Limb (tissue), 2 donors: ENCODE data around the gene TM9SF4.
"Not testable (repeated sequence)": the region's sequence is repeated elsewhere in the genome, so short reads cannot be mapped to it uniquely, and the experiment has no call there.

ENCODE experiments used
- DNase-seq, 2 donors: peaks; one replicate each; pipeline ENCODE4 v3.0.0-alpha.2; 2016; ENCODE audit errors: extremely low spot score in 2 of 2

TM9SF4 gene

DNA sequence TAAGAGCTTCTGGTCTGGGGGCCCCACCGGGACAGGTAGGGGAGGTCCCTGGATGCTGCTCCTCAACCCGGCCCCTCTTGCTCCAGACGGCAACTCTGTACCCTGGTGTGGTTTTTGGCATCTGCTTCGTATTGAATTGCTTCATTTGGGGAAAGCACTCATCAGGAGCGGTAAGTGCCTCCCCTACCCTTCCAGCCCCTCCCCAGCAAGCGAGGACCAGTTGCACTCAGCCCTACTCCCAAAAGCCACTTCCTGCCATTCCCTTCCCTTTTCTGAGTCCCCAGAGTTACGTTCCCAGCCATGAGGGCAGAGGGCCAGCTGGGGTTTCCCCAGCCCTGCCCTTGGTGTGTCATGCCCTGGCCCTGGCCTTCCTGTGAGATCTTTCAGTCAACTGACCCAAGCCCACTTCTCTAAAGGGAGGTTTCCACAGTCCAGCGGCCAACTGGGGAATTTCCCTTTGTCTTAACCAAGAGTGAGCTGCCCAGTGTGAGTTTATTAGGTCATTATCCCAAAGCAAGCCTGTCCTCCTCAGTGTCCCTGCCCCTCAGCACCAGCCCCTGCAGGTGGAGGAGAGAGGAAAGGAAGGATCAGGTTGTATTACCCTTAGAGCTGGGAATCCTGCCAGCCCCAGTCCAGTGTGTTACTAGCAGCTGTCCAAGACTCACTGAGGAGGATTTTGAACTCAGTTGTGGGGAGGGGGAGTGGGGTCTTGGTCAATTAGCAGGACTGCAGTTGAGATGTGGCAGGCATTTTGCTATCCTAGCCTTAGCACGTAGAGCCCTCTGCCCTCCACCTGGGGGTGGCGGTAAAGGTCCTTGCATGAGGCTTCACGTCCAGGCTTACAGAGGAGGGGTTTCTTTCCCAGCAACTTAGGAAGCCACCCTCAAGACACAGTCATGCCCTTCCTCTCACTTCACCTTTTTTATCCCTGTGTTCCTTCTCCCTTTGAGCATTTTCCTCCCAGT is 45.8 kb downstream of the TM9SF4 start:
- peak; percentile 28 to 62 for DNase-seq

DNA sequence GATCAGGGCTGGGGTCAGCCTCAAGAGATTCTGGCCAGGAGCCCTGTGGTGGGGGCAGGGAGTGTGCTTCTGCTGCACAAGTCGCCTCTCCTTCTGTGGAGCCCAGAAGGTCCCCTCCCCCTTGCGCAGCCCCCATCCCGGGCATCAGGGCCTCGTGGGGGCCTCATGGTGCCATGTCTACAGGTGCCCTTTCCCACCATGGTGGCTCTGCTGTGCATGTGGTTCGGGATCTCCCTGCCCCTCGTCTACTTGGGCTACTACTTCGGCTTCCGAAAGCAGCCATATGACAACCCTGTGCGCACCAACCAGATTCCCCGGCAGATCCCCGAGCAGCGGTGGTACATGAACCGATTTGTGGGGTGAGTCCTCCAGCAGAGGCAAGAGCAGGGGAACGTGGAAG is 48.1 kb downstream of the TM9SF4 start:
- DNase-seq = no peak

DNA sequence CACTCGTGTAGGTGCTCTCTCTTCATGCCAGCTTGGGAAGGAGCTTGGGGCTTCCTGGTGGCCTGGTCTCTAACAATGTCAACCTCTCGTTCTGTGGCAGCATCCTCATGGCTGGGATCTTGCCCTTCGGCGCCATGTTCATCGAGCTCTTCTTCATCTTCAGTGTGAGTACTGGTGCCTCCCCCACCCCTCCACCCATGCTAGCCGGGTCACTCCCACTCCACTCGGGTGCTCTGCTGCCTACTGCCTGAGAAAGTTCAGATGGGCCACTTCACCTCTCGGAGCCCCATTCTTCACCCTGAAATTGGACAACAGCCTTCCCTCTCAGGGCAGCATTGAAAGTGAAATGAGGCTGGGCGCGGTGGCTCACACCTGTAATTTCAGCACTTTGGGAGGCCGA is 48.8 kb downstream of the TM9SF4 start:
- DNase-seq = no peak

DNA sequence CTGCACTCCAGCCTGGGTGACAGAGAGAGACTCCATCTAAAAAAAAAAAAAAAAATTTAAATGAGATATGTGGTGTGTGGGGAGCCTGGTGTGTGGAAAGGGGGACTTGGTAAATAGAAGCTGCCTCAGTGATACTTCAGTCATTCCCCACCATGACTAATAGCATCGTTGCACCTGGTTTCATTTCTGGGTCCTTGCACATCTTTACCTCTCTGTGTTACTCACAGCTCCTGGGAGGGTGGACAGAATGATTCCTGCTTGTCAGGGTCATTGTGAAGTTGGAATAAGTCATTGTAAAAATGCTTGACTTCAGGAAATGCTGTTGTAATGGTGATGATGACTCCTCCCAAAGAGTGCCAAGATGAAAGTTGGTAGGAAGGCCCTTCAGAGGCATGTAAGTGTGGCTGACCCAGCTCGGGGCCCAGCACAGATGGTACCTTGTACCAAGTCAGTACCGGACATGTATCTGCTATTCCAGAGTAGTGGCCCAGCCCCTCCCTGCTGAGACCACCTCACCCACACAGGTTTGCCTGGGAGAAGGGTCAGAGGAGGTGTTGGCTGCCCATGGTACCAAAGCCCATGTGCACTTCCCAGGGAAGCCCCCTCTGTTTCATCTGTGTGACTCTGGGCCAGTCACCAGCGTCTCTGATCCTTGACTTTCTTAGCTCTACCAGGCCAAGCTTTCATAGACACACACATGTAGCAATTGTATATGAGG is 49.6 kb downstream of the TM9SF4 start:
- DNase-seq = no peak

DNA sequence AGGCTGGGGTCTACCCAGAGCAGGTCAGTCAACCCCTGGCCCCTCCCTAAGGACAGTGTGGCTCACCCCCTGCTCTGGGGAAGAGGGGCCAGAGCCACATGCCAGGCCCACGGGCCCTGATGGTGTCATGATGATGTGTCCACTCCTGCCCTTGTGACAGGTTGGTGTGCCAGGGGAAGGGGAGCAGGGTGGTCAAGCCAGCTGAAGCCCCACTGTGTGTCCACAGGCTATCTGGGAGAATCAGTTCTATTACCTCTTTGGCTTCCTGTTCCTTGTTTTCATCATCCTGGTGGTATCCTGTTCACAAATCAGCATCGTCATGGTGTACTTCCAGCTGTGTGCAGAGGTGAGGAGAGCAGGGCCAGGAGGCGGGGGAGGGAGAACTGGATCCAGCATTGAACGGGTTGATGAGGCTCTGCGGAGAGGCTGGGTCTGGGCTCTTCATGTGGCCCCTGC is 50.3 kb downstream of the TM9SF4 start:
- DNase-seq = no peak

DNA sequence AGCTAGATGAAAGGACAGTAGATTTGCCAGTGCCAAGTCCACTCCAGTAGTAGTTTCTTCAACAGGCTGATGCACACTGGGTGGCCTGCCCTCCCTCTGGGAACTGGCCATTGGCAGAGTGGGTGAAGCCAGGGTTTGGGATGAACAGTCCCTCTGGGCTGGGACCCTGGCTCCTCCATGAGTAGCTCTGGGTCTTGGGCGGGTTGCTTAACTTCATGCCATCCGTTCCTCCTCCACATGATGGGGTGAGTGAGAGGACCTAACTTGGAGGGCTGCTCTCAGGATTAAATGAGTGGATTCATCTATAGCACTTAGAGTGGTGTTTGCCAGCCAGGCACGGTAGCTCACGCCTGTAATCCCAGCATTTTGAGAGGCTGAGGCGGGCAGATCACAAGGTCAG is 50.8 kb downstream of the TM9SF4 start:
- DNase-seq = no peak

DNA sequence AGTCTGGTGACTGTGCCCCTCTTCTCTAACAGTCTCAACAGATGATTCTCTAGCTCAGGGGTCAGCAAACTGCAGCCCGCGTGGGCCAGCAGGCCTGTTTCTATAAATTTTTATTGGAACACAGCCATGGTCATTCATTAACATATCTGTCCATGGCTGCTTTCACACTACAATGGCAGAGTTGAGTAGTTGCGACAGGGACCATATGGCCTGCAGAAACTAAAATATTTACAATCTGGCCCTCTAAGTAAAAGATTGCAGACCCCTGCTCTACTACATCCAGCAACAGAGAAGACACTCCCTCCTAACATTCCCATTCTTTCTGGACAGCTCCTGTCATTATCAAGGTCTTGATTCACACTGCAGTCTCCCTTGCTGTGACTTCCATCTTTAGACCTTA is 52.8 kb downstream of the TM9SF4 start:
- DNase-seq = no peak

DNA sequence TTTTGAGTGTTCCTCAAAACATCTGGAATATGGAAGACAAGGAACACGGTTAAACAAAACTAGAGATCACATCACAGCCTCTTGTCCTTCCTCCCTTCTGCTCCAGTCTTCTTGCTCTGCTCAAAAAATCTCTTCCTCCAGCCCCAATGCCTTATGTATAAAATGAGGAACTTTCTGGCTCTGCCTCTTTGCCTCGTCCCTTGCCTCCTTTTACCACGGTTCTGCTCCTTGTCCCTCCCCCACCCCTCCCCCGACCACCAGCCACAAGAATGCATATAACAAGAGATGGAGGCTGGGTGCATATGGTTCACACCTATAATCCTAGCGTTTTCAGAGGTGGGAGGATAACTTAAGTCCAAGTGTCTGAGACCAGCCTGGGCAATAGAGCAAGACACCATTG is 54.4 kb downstream of the TM9SF4 start:
- DNase-seq = no peak

DNA sequence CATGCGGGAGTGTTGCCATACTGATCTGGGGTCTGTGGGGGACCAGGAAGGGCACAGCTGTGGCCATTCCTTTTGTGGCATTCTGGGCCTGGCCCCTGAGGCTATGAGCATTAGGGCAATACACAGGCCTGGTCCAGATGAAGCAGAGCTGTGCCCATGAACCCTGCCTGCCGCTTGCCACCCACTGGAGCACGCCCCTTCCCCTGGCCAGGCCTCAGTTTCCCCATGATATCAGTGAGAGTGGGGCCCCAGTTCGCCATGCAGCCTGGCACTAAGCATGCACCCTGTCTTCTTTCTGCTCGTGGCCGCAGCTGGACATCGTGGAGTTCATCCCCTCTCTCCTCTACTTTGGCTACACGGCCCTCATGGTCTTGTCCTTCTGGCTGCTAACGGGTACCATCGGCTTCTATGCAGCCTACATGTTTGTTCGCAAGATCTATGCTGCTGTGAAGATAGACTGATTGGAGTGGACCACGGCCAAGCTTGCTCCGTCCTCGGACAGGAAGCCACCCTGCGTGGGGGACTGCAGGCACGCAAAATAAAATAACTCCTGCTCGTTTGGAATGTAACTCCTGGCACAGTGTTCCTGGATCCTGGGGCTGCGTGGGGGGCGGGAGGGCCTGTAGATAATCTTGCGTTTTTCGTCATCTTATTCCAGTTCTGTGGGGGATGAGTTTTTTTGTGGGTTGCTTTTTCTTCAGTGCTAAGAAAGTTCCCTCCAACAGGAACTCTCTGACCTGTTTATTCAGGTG is 55.6 kb downstream of the TM9SF4 start:
- no peak for DNase-seq

DNA sequence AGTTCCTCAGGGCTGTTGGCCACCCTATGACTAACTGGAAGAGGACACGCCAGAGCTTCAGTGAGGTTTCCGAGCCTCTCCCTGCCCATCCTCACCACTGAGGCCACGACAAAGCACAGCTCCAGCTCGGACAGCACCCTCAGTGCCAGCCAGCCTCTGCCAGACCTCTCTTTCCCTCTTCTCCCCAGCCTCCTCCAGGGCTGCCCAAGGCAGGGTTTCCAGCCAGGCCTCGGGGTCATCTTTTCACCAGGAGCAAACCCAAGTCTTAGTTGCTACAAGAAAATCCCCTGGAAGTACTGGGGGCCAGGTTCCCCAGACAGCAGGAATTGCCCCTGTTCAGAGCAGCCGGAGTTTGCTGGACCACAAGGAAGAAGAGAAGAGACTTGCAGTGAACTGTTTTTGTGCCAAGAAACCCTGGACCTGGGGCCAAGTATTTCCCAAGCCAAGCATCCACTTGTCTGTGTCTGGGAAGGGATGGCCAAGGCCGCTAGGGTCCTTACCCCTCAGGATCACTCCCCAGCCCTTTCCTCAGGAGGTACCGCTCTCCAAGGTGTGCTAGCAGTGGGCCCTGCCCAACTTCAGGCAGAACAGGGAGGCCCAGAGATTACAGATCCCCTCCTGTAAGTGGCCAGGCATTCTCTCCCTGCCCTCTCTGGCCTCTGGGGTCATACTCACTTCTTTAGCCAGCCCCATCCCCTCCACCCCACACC is 56.5 kb downstream of the TM9SF4 start:
- no peak for DNase-seq

DNA sequence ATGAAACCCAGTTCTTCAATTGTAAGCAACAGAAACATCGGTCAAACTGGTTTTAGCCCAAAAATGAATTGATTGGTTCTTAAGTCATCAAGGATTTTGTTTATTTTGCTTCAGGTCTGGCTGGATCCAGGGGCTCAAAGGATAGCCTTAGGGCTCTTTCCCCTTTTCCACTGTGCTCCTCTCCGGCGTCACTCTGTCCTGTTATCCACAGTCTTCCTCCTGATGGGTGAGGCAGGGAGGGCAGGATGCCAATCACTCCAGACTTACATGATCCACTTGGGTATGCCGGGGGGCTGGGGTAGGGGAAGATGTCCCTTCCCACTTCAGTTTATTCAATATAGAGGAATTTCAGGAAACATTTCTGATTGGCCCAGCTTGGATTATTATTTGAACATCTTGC is 58.0 kb downstream of the TM9SF4 start:
- no peak for DNase-seq

DNA sequence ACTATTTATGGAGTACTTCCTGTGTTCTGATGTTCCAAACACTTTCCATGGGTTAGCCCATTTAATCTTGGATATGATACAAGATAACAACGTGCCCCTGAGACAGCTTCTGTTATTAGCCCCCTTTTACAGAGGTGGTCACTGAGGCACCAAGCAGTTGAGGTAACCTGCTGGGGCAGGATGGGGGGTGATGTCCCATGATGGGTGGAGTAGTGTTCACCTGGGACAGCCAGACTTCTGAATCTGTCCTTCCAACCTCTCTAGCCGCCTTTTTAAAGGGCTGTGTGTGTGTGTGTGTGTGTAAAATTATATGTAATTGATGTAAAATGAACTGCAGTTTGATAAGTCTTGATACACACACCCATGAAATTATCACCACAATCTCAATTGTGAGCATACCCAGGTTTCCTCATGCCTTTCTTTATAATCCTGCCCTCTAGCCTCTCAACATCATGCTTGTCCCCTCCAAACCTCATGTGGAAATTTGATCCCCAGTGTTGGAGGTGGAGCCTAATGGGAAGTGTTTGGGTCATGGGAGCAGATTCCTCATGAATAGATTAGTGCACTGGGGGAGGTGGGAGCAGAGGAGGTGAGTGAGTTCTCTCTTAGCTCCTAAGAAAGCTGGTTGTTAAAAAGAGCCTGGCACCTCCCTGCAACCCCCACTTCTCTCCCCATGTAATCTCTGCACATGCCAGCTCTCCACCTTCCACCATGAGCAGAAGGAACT is 58.8 kb downstream of the TM9SF4 start:
- DNase-seq = no peak

DNA sequence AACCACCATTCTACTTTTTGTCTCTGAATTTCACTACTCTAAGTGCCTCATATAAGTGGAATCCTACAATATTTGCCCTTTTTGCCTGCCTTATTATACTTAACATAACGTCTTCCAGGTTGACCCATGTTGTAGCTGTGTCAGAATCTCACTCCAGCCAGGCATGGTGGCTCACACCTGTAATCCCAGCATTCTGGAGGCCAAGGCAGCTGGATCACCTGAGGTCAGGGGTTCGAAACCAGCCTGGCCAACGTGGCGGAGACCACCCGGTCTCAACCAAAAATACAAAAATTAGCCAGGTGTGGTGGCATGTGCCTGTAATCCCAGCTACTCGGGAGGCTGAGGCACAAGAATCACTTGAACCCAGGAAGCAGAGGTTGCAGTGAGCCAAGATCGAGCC is 68.2 kb downstream of the TM9SF4 start:
- DNase-seq = not testable (repeated sequence)

DNA sequence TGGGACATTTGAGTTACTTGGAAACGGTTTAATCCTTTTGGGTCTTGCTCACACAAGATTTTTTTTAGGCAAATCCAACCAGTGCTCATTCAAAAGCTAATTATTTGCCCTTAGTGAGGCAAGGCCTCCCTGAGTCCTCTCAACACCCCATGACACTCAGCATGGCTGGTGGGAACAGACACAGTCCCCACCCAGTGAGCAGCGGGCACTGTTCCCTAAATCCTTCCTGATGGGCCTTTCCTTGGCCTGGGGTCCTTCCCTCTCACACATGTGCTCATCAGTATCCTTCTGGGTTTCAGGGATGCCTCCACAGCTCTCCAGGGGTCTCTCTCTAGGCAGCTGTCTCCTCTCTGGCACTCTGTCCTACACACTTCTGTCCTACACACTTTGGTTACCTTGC is 70.0 kb downstream of the TM9SF4 start:
- DNase-seq = no peak

DNA sequence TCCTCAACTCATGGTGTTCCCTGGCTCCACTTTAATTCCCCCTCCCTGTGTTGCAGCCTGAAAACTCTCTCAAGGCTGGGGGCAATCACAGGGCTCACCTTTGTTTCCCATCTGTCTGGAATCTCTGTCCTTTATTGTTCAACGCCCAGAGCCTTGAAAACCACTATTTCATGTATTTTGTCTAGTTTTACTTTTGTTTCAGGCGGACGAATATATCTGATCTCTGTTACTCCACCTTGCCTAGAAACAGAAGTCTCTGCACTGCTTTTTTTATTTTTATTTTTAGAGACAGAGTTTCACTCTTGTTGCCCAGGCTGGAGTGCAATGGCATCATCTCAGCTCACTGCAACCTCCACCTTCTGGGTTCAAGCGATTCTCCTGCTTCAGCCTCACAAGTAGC is 70.4 kb downstream of the TM9SF4 start:
- no peak for DNase-seq

DNA sequence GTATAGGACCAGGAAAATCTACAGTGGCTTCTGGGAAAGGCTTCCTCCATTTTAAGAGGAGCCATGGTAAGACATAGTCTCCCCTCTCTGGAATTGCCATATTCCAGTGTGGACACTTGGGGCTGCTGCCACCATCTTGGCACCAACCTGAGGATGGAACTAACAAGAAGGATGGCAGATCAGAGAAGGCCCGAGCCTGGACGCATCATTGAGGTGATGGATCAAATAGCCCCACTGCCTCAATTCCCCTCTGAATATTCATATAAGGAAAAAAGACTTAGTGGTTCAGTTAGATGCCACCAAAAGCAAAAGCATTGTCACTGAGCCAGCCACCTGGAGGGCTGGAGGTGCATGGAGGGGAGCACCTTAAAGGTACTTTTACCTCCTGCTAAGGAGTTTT is 72.1 kb downstream of the TM9SF4 start:
- no peak for DNase-seq

DNA sequence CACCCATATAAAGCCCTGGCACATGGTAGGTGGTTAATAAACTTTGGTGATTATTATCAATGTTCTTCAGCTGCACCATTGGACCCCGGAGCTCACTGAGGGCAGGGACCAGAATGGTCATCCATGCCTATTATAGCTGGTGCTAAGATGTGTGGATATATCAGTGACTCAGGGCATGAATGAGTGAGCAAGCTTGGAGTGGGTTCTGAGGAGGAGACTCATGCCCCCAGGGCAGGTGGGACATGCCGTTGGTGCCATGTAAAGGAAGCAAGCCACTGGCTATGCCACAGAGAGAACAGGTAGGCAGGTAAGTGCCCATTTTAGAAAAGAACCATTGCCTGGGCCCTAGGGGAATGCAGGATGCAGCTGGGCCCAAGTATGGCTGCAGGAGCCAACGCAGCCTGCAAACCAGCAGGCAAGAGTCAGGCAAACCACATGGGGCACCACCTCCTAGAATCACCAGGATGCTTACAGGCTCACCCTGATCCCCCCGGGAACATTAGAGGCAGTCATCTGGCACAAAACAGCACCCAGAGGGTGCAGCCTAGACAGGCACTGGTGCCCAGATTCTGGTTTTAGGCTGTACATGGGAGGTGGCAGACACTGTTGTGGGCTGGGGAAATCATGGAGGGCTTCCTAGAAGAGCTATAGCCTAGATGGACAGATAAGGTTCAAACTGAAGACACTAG is 74.6 kb downstream of the TM9SF4 start:
- DNase-seq = no peak

DNA sequence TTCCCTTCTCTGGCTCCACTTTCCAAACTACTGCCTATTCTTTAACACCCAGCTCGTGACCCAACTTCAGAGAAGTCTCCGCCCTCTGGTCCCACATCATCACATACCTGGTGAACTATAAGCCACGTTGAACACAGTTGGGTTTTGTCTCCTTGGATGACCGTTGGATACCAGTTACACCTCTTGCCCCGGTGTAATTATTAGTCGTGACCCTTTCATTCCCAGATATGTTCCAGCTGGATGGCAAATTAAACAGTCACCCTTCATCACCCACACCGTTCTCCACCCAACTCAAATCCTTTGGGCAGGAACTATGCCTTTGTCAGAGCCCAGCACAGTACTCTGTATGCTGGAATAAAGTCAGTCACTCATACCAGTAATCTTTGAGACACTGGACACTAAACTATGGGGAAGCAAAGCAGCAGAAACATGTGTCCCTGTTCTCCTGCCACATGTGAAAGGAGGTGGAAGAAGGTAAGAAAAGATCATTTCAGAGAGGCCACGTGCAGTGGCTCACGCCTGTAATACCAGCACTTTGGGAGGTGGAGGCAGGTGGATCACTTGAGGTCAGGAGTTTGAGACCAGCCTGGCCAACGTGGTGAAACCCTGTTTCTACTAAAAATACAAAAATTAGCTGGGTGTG is 75.6 kb downstream of the TM9SF4 start:
- DNase-seq = no peak

DNA sequence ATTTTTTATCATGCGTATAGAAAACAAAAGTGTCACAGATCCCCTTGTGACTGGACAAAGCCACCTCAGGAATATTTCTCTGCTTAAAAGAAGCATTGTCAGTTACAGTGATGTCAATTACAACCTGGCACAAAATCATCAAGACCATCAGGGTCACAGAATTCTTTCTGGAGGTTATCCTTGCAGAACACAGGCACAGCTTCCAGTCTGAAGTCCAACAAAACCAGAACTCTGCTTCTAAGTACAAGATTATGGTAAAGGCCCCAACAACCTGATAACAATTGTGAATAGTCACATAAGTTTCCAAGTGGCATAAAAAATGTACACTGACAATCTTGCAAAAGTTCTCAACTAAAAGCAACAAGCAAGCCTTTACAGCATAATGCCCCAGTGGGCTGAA is 77.0 kb downstream of the TM9SF4 start:
- DNase-seq = no peak
